Heart left ventricle (tissue), 13 donors: ENCODE results near the gene SRP54.
"Not testable (repeated sequence)": the region's sequence is repeated elsewhere in the genome, so short reads cannot be mapped to it uniquely, and the experiment has no call there.

Experiments
- POLR2A ChIP-seq, 2 donors: fragments of 450-650 bp; IDR thresholded peaks; one replicate each; pipeline ENCODE4 v1.6.1; 2017; ENCODE audit warnings: antibody characterized with exemption in 2 of 2, mild to moderate bottlenecking in 2 of 2, moderate library complexity in 2 of 2
- TF ChIP-seq, protein P1 (sequence below), 12 donors: fragments of 200-600 bp; sonication (generic) in 4 of 12; IDR thresholded peaks; one replicate each; pipeline versions ENCODE4 v1.5.0 to v1.8.0; 2018 to 2022; ENCODE audit warnings: antibody characterized with exemption in 12 of 12, mild to moderate bottlenecking in 5 of 12
- donor health status: ischemic (EF 13 %, LVEDD 7.1; RV severe dilation, severe dysfunction).
- donor health status: DM: no; HTN: yes; CAD: no.
- donor health status: DM: no; HTN: no; CAD: no.
- donor health status: ischemic (EF 25% LVEDD 6.9; RV normal size, moderate dysfunction).
- donor health status: ischemic (EF 25% LVEDD 5.7; RV mildly dilated, moderate dysfunction).
- donor health status: ischemic (EF 35%, LVEDD 5.7; RV mildly dilated, moderate dysfunction).
- donor health status: nonischemic (EF 11% LVEDD 7.7; RV severe dilation, severe dysfunction).
- donor health status: DM: yes; HTN: yes; CAD: no.
- donor health status: PGD.
- donor health status: ischemic (EF 29% LVEDD 5.4; RV normal size, mild dysfunction).
- donor health status: nonischemic (EF 23%, LVEDD 6.1; RV moderate dilation, normal function).

DNA sequence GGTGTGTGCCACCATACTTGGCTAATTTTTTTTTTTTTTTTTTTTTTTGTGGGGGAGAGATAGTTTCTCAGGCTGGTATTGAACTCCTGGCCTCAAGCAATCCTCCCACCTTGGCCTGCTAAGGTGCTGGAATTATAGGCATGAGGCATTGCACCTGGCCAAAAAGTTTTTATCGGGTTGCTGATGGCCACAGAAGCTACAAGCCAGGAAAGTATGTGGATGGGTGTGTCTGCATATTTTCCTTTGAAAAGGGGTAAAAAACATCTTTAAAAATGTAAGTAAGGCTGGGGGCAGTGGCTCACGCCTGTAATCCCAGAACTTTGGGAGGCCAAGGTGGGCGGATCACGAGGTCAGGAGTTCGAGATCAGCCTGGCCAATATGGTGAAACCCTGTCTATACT is 20.7 kb upstream of the SRP54 start:
- not testable (repeated sequence) for TF ChIP-seq POLR2A (IDR thresholded peaks at IDR 0.05)
- TF ChIP-seq, protein P1, sequence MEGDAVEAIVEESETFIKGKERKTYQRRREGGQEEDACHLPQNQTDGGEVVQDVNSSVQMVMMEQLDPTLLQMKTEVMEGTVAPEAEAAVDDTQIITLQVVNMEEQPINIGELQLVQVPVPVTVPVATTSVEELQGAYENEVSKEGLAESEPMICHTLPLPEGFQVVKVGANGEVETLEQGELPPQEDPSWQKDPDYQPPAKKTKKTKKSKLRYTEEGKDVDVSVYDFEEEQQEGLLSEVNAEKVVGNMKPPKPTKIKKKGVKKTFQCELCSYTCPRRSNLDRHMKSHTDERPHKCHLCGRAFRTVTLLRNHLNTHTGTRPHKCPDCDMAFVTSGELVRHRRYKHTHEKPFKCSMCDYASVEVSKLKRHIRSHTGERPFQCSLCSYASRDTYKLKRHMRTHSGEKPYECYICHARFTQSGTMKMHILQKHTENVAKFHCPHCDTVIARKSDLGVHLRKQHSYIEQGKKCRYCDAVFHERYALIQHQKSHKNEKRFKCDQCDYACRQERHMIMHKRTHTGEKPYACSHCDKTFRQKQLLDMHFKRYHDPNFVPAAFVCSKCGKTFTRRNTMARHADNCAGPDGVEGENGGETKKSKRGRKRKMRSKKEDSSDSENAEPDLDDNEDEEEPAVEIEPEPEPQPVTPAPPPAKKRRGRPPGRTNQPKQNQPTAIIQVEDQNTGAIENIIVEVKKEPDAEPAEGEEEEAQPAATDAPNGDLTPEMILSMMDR (IDR thresholded peaks at IDR 0.05), result not testable (repeated sequence)
